K562 (cell line): ENCODE data around the gene ITPR1. TPM values are rescaled to one million over a fixed set of nuclear protein-coding genes. Genes with fewer than 3 reads are reported as not detected.
A peak's percentile ranks its signal among the peaks of the same experiment; 100 is the strongest.

Experiments used
- ATAC-seq: fragments of 200-7000 bp; cut with Tn5 transposase; 3 replicates; pipeline ENCODE4 v1.9.1; 2020; ENCODE audit warnings: moderate library complexity
- BruUV-seq: library from RNA; stranded (reverse); fragments of 400-500 nt; replicated peaks from 2 replicates; lab custom pipeline; 2021; lab: Mats Ljungman, UMichigan
- CTCF ChIA-PET: fragments of 300-600 bp; formaldehyde crosslinking; extraction: SDS; loops from one replicate; lab custom pipeline; 2021; ENCODE audit warnings: low intra/inter-chr PET ratio; lab: Yijun Ruan, JAX
- POLR2A ChIA-PET: fragments of 300-600, 350-650 bp; sonication (Branson Sonifier 250); formaldehyde crosslinking; extraction: SDS; loops from one replicate; lab custom pipeline; 2021; ENCODE audit warnings: antibody characterized with exemption, inconsistent platforms; lab: Yijun Ruan, JAX
- DNase-seq, 4 experiments: peaks; one replicate each; pipeline versions ENCODE4 v3.0.0 to v3.0.0-alpha.2; 2011 to 2018; ENCODE audit warnings: low spot score in 3 of 4, mixed read lengths in 3 of 4; ENCODE audit errors: extremely low read depth in 1 of 4
- FAIRE-seq: peaks from 2 replicates; lab custom pipeline; 2011; peaks lifted over from hg19 to GRCh38; lab: Jason Lieb, UNC
- H2AFZ ChIP-seq: 2 replicates; pipeline ENCODE4 v1.6.0; 2011; ENCODE audit warnings: low read depth, low read length, control low read depth, inconsistent platforms
- H3K27ac ChIP-seq: fragments of 200-600 bp; 3 replicates; pipeline ENCODE4 v1.8.0; 2011; ENCODE audit warnings: low read depth, mild to moderate bottlenecking, control low read depth, inconsistent platforms, low read length, moderate library complexity, mixed read lengths; ENCODE audit errors: extremely low read depth
- H3K27me3 ChIP-seq, 2 experiments: fragments of 300-600 bp in 1 of 2; 2 replicates in 1 of 2; 3 replicates in 1 of 2; pipeline versions ENCODE4 v1.6.0 to v1.8.0; 2011; ENCODE audit warnings: inconsistent platforms in 2 of 2, low read length in 2 of 2, mild to moderate bottlenecking in 1 of 2, mixed read lengths in 1 of 2, moderate library complexity in 1 of 2; ENCODE audit not compliant: control insufficient read depth in 2 of 2, insufficient read depth in 2 of 2
- H3K36me3 ChIP-seq: fragments of 300-600 bp; 3 replicates; pipeline ENCODE4 v1.8.0; 2011; ENCODE audit warnings: mild to moderate bottlenecking, low read length, inconsistent platforms; ENCODE audit not compliant: control insufficient read depth, insufficient read depth
- H3K4me1 ChIP-seq, 2 experiments: fragments of 200-600 bp in 1 of 2; replicated peaks in 1 of 2; 2 replicates in 1 of 2; 3 replicates in 1 of 2; pipeline versions ENCODE4 v1.5.1 to v1.8.0; 2011; ENCODE audit warnings: inconsistent platforms in 2 of 2, low read length in 2 of 2, mild to moderate bottlenecking in 1 of 2, mixed read lengths in 1 of 2, moderate library complexity in 1 of 2; ENCODE audit not compliant: control insufficient read depth in 2 of 2, insufficient read depth in 2 of 2
- H3K4me2 ChIP-seq: 2 replicates; pipeline ENCODE4 v1.6.1; 2011; ENCODE audit warnings: low read length, control low read depth, inconsistent platforms, mixed read lengths; ENCODE audit not compliant: insufficient read depth
- H3K4me3 ChIP-seq: fragments of 200-600 bp; sonication (generic), shearing (Covaris generic); 2 replicates; pipeline ENCODE4 v1.5.1; 2016; ENCODE audit warnings: control low read depth, inconsistent platforms
- H3K79me2 ChIP-seq: fragments of 200-600 bp; 3 replicates; pipeline ENCODE4 v1.8.0; 2011; ENCODE audit warnings: low read length, inconsistent platforms; ENCODE audit not compliant: control insufficient read depth, insufficient read depth
- H3K9ac ChIP-seq, 2 experiments: 2 replicates each; pipeline versions ENCODE4 v1.6.0 to v1.6.1; 2011; ENCODE audit warnings: low read depth in 2 of 2, low read length in 2 of 2, control low read depth in 1 of 2, inconsistent platforms in 1 of 2, mild to moderate bottlenecking in 1 of 2, mixed read lengths in 1 of 2; ENCODE audit not compliant: insufficient read depth in 1 of 2
- H3K9me1 ChIP-seq: one replicate; pipeline ENCODE4 v1.6.0; 2011; ENCODE audit warnings: inconsistent platforms, mild to moderate bottlenecking, low read length, moderate library complexity; ENCODE audit not compliant: control insufficient read depth, insufficient read depth
- H3K9me3 ChIP-seq: replicated peaks from 2 replicates; pipeline ENCODE4 v1.5.1; 2011; ENCODE audit warnings: low read depth, low read length, inconsistent platforms; ENCODE audit not compliant: control insufficient read depth, insufficient read depth
- H4K20me1 ChIP-seq: replicated peaks from 2 replicates; pipeline ENCODE4 v1.6.1; 2011; ENCODE audit warnings: low read length, inconsistent platforms, mixed read lengths; ENCODE audit not compliant: control insufficient read depth, insufficient read depth
- ADNP ChIP-seq: fragments of 200-800 bp; sonication (Bioruptor generic); IDR thresholded peaks from 2 replicates; pipeline ENCODE4 v1.6.1; 2016; ENCODE audit warnings: missing genetic modification characterization, missing compliant biosample characterization
- BCOR ChIP-seq: fragments of 450-650 bp; IDR thresholded peaks from 2 replicates; pipeline ENCODE4 v1.6.1; 2016
- CHD4 ChIP-seq: fragments of 200-600 bp; sonication (generic); IDR thresholded peaks from 3 replicates; pipeline ENCODE4 v1.6.1; 2012; ENCODE audit warnings: low read depth, mild to moderate bottlenecking, mixed read lengths, low read length, inconsistent platforms; ENCODE audit not compliant: insufficient read depth, insufficient replicate concordance, poor library complexity, severe bottlenecking
- HDAC2 ChIP-seq: fragments of 450-650 bp; IDR thresholded peaks from 2 replicates; pipeline ENCODE4 v1.6.1; 2016; ENCODE audit warnings: mild to moderate bottlenecking
- ILK ChIP-seq: fragments of 450-650 bp; IDR thresholded peaks from 2 replicates; pipeline ENCODE4 v1.6.1; 2016; ENCODE audit warnings: missing genetic modification characterization, low read depth, mild to moderate bottlenecking, missing compliant biosample characterization, moderate library complexity, borderline replicate concordance
- KDM1A ChIP-seq, 2 experiments: fragments of 450-650 bp; IDR thresholded peaks; 2 replicates each; pipeline ENCODE4 v1.6.1; 2016; ENCODE audit warnings: mild to moderate bottlenecking in 2 of 2
- RBM25 ChIP-seq: fragments of 200-400 bp; formaldehyde crosslinking; IDR thresholded peaks from 2 replicates; pipeline ENCODE4 v1.6.1; 2018; ENCODE audit warnings: low read length, low read depth, moderate library complexity; ENCODE audit not compliant: severe bottlenecking
- SMARCA5 ChIP-seq: fragments of 450-650 bp; IDR thresholded peaks from 2 replicates; pipeline ENCODE4 v1.6.1; 2016
- TBL1XR1 ChIP-seq, 2 experiments: IDR thresholded peaks; 2 replicates each; pipeline ENCODE4 v1.6.1; 2012; ENCODE audit warnings: improper control_type of control experiment in 2 of 2, low read length in 2 of 2, mild to moderate bottlenecking in 1 of 2
- TBP ChIP-seq: optimal IDR thresholded peaks from 2 replicates; pipeline ENCODE3; 2011; ENCODE audit warnings: low read depth, low read length, improper control_type of control experiment
- ZBTB40 ChIP-seq, 2 experiments: fragments of 450-650 bp in 1 of 2; sonication (generic) in 1 of 2; formaldehyde crosslinking in 1 of 2; IDR thresholded peaks; 2 replicates each; pipeline versions ENCODE4 v1.7.1 to v1.9.0; 2016 to 2022; ENCODE audit warnings: inconsistent platforms in 1 of 2, mild to moderate bottlenecking in 1 of 2, missing genetic modification reagents in 1 of 2
- ZFP36 ChIP-seq: fragments of 150-350 bp; IDR thresholded peaks from 2 replicates; pipeline ENCODE4 v1.6.1; 2018; ENCODE audit warnings: low read length, low read depth; ENCODE audit not compliant: partially characterized antibody
- ZNF253 ChIP-seq: fragments of 250-450 bp; sonication (Bioruptor Pico); conservative IDR thresholded peaks from 2 replicates; pipeline ENCODE4 v1.6.1; 2021; ENCODE audit warnings: mild to moderate bottlenecking
- in situ Hi-C: fragments of 300-500 bp; cut with MboI; formaldehyde crosslinking; loops from 4 replicates; pipeline ENCODE4 v1.15.0; 2018; ENCODE audit warnings: inconsistent platforms, mixed read lengths
- intact Hi-C: fragments of 100-400 bp; cut with micrococcal nuclease; formaldehyde crosslinking; loops from 2 replicates; pipeline ENCODE4 v1.14.2; 2022
- polyA plus RNA-seq, 8 experiments: library from polyadenylated mRNA; depleted of rRNA in 4 of 8; stranded (reverse) in 5 of 8; unstranded in 3 of 8; fragments of >200 nt; fragmentation: Nextera tagmentation in 2 of 8; fragmentation: Illumina TruSeq in 1 of 8; extraction: Ambion mirVana in 2 of 8; extraction: Trizol in 1 of 8; gene quantifications; 2 replicates each; pipeline versions ENCODE4 v1.2.1 to v1.2.3, GENCODE V29; 2011 to 2014; ENCODE audit warnings: inconsistent platforms in 1 of 8, missing spikeins in 1 of 8
- total RNA-seq, 7 experiments: library from RNA; depleted of rRNA in 6 of 7; stranded (reverse); fragments of >200 nt in 6 of 7; fragmentation: Illumina TruSeq in 2 of 7; extraction: Trizol in 2 of 7; gene quantifications; 2 replicates each; pipeline versions ENCODE4 v1.2.1 to v1.2.3, GENCODE V29; 2011 to 2021; ENCODE audit warnings: low replicate concordance in 1 of 7

The ITPR1 gene
- total and polyA plus RNA-seq, 9 of the 15 experiments (the other 6 are each of a cell fraction or from before 2014, with no cell fraction given) = 22.4 to 40.0 (median 27.4) TPM

GRCh38 chr3:4509043-4509442 is 15.9 kb downstream of the ITPR1 start:
- Histone ChIP-seq H2AFZ (no peak overlapping the region), H3K9me3 (no peaks in the 10 kb centered on the region), H3K9ac (no peak overlapping the region), H3K9me1 (no peaks in the 10 kb centered on the region), H3K4me3 (no peak overlapping the region), H3K36me3 (no peaks in the 10 kb centered on the region), H3K4me1 (peaks cover 18 to 59% of the 10 kb centered on the region in 2 experiments), H3K79me2 (peaks cover 11% of the 10 kb centered on the region; the same call in 1 of the 3 replicates), H3K27me3 (no peaks in the 10 kb centered on the region), H3K27ac (no peak overlapping the region), H3K4me2 (no peak overlapping the region), H4K20me1 (no peaks in the 10 kb centered on the region; the same call in 1 of the 2 replicates)
- no peak for FAIRE-seq
- no TSS peak for BruUV-seq
- DNase-seq = no peak
- in situ Hi-C loops (no loop called here), intact Hi-C loops (no loop called here)
- TF ChIP-seq ZNF253 (CRISPR knock-in tag) (no peak), KDM1A (IDR thresholded peaks at IDR 0.05) (peak; percentile 60 to 75; a peak in 2 of 4 replicates), HDAC2 (peak; percentile 77; the same call in 1 of the 2 replicates), TBP (no peak), ADNP (0 out of 2 replicates have a peak, but pooled peaks have one; percentile 45), RBM25 (peak; percentile 94), ZFP36 (peak; percentile 86), BCOR (peak; percentile 94), ILK (tag) (0 out of 2 replicates have a peak, but pooled peaks have one; percentile 3), SMARCA5 (peak; percentile 73; the same call in 1 of the 2 replicates), CHD4 (peak; percentile 71), ZBTB40 (IDR thresholded peaks at IDR 0.05) (no peak), ZBTB40 (CRISPR knock-in tag; IDR thresholded peaks at IDR 0.05) (no peak), TBL1XR1 (IDR thresholded peaks at IDR 0.05; ENCODE audit: low read length in 2 of 2) (0 out of 4 replicates have a peak, but pooled peaks of 1 of the 2 experiments have one; percentile 6)
- CTCF ChIA-PET = no interaction called here
- ATAC-seq = no peak
- POLR2A ChIA-PET = interaction anchor here (0.6 to 10.9 kb wide), 7 partner anchors 8 to 316 kb away, joined by 3 to 220 read pairs (median 10); partner anchors contain the start of gene ITPR1
